GM21447 (cell line): ENCODE measurements around the gene NKAIN2.
"Not testable (repeated sequence)": the region's sequence is repeated elsewhere in the genome, so short reads cannot be mapped to it uniquely, and the experiment has no call there.

ENCODE experiments used
- ATAC-seq: cut with Tn5 transposase; IDR thresholded peaks from one replicate; pipeline ENCODE4 v1.9.1; 2021; ENCODE audit not compliant: unreplicated experiment

NKAIN2 gene

DNA sequence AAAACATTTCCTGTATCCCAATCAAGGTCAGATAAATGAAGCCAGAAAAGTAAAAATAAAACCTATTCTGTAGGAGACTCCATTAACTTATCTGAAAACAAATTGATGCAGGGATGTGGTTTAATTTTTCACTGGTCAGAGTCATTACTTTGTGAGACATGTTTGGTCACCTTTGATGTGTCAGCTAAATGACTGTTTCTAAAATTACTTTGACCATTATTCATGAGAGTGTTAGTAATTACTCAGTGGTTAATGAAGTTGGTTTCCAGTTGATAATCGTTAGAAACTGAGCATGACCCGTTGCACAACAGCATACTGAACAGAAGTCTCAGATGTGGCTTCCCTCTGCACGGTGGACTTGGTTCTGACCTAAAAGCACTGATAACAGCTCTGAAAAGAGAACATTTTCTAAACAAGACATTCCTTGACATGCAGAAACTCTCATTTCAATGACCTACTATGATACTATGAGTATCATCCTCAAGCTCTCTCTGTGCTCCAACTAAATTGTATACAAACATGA, 748.1 kb downstream of the NKAIN2 start:
- no peak for ATAC-seq

DNA sequence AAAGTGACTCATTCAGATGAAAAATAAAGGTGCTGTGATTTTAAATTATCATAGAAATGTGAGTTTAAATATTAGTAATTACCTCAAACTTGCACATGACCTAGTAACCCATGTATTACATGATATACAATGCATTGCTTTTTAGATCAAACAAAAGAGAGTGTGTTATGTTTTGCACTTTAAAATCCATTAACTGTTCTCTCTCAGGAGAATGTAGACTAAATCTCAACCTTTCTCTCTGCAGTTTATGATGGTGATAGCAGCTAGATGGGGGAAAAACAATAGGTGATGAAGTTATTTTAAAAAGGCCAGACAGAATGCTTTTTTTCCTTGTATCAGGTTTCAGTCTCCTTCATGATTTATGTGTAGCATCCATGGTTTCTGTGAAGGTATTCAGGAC, 754.2 kb downstream of the NKAIN2 start:
- ATAC-seq, result no peak

- not testable (repeated sequence) for ATAC-seq
These were observed 756.4 kb downstream of the NKAIN2 start for GRCh38 chr6:124560078-124560477.

GRCh38 chr6:124560873-124561567, 757.4 kb downstream of the NKAIN2 start:
- no peak for ATAC-seq

- no peak for ATAC-seq
These were observed 758.0 kb downstream of the NKAIN2 start for GRCh38 chr6:124561635-124562130.

GRCh38 chr6:124564125-124564524, 760.5 kb downstream of the NKAIN2 start:
- not testable (repeated sequence) for ATAC-seq

GRCh38 chr6:124567401-124567800, 763.7 kb downstream of the NKAIN2 start:
- ATAC-seq, result no peak

DNA sequence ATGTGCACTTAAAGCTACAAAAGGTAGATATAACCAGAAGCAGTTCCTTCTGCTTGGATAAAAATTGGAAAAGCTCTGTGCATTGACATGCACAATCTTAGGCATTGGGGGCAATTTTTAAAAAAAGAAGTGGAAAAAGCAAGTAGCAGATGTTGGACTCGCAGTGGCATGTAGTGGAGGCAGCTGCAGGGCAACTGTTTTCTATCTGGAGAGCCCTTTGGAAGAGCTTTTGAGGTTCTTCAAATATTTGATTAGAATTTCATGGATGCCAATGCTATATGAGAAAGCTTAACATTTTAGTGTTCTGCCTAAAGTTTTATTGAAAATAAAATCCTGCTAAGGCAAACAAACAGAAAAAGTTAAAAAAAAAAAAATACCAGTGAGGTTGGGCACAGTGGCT, 770.3 kb downstream of the NKAIN2 start:
- no peak for ATAC-seq

DNA sequence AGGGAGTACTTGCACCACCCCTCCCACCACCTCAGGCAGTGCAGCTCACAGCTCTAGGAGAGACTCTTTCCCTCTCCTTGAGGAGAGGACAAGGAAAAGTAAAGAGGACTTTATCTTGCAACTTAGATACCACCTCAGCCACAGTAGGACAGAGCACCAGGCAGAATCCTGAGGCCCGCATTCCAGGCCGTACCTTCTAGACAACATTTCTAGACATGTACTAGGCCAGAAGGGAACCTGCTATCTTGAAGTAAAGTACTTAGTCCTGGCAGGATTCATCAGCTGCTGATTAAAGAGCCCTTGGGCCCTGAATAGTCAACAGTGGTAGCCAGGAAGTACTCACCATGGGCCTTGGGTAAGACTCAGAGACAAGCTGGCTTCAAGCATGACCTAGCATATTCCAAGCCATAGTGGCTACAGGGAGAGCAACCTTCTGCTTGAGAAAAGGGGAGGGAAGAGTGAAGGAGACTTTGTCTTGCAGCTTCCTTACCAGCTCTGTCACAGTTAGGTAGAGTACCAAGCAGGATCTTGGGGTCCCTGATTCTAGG, 774.1 kb downstream of the NKAIN2 start:
- no peak for ATAC-seq

GRCh38 chr6:124590001-124590400, 786.3 kb downstream of the NKAIN2 start:
- ATAC-seq, result no peak

GRCh38 chr6:124599656-124600055, 796.0 kb downstream of the NKAIN2 start:
- no peak for ATAC-seq

- no peak for ATAC-seq
These were observed 801.1 kb downstream of the NKAIN2 start for GRCh38 chr6:124604719-124605118.

DNA sequence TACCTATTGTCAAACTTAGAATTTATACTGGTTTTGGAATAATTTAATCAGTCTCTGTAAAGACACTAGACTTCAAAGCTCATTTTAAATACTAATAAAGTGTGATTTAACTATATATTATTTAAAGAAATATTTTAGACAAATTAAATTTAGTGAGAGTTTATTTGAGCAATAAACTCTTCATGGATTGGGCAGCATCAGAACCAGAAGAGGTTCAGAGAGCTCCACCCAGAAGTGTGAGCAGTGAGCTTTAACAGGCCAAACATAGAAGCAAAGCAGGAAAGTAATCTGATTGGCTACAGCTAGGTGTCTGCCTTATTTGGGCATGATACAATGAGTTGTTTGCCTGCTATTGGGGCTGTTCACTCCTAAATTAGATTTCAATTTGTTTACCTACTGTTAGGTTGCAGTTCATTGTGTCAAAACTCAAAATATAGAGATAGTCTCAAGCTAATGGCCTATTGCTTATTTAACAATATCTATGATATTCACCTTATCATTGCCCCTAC, 803.5 kb downstream of the NKAIN2 start:
- ATAC-seq, result no peak

GRCh38 chr6:124613031-124613430, 809.4 kb downstream of the NKAIN2 start:
- ATAC-seq, result no peak

- no peak for ATAC-seq
These were observed 818.7 kb downstream of the NKAIN2 start for GRCh38 chr6:124622351-124622750.

- ATAC-seq, result no peak
These were observed 830.0 kb downstream of the NKAIN2 start for GRCh38 chr6:124633655-124634054.

DNA sequence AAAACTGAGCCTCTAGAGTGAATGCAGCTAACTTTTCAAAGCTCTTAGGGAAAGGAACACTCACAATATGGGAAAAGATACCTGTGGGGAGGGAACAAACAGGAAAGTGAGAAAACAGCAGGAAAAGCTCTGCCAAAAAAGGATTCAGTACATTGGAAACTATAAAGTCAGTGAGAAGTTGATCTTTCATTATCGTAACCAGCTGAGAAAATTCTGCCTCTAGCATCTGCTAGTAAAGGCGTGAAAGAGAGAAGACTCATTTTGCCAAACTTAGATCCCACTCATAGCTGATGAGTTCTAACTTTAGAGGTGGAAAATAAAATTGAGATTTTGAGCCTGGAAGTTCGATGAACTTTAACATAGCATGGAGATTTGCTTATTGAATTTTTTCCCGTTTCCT, 836.8 kb downstream of the NKAIN2 start:
- no peak for ATAC-seq

DNA sequence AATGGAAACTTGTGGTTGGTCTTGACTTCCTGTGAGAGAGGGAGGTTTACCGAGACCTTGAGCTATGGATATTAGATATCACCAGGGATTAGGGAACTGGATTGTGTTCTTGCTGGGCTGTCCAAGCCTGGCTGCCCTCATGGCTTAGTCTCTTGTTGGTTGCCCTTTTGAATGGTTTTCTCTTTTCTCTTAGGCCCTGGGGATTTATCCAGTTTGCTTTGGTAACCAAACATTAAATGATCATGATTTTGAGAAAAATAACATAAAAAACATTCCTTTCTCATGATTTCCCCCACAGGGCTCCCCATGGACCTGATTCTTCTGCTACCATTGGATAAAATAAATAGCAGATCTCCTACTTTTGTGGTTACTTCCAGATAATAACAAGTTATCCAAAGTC, 852.2 kb downstream of the NKAIN2 start:
- ATAC-seq, result no peak

GRCh38 chr6:124658053-124658452, 854.4 kb downstream of the NKAIN2 start:
- ATAC-seq, result no peak

- no peak for ATAC-seq
These were observed 855.8 kb downstream of the NKAIN2 start for GRCh38 chr6:124659427-124659826.

DNA sequence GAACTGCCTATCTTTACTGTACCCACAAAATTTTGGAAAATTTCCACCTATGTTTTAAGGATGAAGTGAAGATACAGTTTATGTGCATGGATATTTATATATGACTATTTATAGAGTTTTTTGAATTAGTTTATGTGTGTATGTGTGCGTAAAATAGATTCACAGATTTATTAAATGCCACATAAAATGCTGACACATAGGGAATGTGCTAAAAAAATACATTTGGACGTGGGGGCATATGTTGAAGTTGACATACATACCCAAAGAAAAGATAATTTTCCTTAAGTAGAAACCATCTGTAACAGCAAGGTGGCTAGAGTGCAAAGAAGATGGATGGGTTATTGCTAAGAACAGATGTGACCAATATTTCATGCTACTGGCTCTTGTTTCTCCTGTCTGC, 856.5 kb downstream of the NKAIN2 start:
- ATAC-seq, result no peak

- no peak for ATAC-seq
These were observed 857.5 kb downstream of the NKAIN2 start for GRCh38 chr6:124661097-124661661.
